HG03354 (cell line): ENCODE results near the gene DZIP1.

ENCODE experiments used
- ATAC-seq: cut with Tn5 transposase; IDR thresholded peaks from one replicate; pipeline ENCODE4 v1.9.1; 2021; ENCODE audit warnings: mild to moderate bottlenecking; ENCODE audit not compliant: unreplicated experiment, poor library complexity, severe bottlenecking

The DZIP1 gene

DNA sequence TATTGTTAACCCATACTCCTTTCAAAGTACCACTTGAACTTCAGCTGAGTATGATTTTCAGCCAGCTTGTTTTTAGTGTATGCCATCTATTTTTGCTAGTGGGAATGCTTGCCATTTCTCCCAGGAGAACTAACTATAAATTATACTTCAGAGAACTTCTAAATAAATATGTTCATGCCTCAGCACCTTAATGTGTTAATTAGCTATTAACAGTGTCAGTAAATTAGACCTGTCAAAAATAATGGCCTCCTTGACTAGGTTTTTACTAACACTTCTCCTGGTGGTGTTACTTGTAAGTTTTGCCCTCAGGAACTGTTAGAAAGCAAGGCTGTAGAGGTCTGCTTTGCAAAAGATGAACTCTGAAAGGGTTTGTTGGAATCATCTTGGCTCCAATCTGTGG is 87.5 kb downstream of the DZIP1 start:
- ATAC-seq: no peak

DNA sequence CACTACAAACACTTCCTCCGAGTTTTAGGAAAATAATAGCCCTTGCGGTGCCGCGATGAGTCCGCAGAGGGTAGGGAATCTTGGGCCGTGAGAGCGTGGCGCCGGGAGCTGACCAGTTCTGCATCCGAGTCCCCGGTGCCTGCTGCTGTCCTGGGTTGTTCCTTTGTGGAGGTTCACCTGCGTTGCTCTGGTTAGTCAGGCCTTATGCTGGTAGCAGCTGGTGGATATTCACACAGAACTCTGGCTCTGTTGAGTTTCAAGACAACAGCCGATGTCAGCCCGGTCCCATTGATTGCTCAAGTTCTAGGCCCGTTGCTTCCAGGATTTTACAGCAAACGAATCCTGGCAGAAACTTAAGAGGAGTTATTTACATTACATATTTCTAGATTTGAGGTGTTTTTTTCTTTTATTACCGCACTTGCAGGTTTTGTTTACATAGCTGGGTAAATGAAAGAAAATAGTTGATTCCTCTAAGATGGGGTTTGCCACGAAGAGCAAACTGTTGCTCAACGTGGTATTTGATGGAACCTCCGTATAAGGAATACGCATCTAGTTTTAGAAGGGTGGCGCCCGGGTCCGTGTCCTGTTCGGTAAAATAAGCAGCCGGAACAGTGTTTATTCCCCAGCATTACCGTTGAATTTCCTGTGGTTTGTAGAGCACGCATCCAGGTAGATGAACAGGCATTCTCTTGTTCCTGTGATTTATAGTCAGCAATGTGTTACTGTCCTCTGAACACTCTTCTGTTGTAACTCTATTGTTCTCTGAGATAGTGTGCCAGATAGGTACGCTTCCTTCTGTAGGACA is 90.7 kb downstream of the DZIP1 start:
- ATAC-seq: no peak

DNA sequence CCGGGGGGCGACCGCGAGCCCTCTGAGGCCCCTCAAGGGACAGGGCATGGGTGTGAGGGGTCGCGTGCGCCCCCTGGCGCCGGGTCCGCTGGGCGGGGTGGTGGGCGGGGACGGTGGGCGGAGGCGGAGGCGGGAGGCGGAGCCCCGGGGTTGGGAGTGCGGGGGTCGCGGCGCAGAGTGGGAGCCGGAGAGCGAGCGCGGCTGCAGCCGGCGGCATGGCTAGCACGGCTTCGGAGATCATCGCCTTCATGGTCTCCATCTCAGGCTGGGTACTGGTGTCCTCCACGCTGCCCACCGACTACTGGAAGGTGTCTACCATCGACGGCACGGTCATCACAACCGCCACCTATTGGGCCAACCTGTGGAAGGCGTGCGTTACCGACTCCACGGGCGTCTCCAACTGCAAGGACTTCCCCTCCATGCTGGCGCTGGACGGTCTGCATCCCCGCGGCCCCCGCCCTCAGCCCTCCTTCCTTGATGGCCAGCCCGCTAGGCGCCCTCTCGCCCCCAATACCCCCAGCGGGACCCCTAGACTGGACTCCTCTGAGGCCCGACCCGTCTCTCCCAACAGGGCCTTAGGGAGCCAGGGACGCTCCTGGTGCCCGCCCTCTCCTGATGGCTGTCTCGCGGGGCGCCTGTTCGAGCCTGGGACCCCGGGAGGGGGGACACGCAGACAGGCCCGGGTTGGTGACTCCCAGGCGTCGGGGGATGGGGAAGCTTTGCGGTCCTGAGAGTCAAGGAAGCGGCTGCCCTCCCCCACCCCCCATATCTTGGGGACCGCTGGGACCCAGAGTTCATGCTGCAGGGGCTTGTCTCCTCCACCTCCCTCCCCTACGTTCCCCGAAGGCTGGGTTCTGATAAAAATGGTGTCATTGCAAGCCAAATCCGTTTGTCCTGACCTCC is 91.7 kb downstream of the DZIP1 start, which contains the start of gene CLDN10:
Gene CLDN10, plus strand, starts transcription at position 182 of the 903 bp plus-strand sequence. Its CDS starts 34 bp downstream, at position 216.
- ATAC-seq: peak; percentile 63

DNA sequence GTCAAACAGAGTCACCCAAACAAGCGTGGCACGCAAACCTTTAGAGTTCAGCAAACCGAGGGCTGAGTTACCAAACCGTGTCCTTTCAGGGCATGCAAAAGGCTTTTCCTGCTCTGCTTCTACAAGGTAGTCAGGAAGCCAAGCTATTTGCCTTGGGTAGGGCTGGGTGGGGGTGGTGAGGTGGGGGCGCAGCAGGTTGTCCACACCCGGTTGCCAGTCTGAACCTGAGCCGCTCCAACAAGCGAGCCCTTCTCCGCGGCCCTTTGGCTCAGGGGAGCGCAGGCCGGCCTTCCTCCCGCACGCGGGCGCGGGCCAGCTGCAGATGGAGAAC is 92.3 kb downstream of the DZIP1 start:
- no peak for ATAC-seq

DNA sequence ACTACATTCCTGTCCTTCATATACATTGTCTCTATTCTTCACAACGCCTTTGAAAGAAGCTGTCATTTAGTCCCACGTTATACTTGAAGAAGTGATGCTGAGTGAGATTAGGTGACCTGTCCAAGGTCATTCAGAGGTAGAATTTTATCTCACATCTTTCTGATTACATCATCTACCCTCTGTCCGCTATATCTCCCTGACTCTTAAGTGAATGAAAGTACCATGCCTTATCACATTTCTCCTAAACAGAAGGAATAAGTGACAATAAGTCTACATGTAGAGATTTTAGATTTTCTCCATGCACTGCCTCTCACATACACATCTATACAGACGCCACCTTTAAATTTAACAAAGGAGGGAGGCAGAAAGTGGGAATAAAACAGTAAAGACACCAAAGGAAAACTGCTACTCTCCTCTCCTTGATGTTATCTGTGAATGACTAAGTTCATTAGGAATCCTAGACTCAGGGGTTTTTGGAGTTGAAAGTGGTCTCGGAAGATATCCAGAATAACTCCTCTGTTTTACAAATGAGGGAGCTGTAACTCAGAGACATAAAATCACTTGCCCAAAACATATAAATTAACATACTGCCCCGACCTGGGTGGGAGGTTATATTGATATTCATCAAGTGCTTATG is 96.9 kb downstream of the DZIP1 start:
- ATAC-seq: no peak

DNA sequence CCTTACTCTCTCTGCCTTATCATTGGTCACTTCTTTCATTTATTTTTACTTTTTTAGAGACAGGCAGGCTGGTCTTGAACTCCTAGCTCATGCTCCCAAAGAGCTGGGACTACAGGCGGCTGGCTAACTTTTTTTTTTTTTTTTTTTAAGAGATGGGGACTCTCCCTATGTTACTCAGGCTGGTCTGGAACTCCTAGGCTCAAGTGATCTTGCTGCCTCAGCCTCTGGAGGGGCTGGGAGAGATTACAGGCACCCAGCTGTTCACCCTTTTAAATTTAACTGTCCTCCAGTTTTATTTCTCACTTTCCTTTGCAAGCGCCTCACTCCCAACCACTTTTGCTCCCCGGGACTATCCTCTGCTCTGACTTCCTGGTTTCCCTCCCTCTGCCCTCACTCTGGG is 97.6 kb downstream of the DZIP1 start:
- ATAC-seq: no peak

DNA sequence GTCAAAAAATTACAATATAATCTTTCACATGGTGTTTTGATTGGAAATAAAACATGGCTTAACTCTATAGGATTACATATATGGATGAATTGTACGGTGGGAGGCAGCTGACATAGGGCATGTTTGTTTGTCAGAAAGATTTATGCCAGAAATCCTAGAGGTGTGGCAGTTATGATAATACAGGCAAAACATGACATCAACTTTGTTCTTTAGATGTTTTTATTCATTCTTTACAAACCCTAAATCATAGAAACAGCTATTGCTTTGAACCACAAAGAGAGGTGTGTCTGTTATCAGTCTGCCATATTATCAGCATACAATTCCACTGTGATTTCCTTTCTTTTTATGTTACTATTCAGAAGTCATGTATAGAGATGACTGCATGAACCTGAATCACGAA is 100.2 kb downstream of the DZIP1 start:
- ATAC-seq: no peak

DNA sequence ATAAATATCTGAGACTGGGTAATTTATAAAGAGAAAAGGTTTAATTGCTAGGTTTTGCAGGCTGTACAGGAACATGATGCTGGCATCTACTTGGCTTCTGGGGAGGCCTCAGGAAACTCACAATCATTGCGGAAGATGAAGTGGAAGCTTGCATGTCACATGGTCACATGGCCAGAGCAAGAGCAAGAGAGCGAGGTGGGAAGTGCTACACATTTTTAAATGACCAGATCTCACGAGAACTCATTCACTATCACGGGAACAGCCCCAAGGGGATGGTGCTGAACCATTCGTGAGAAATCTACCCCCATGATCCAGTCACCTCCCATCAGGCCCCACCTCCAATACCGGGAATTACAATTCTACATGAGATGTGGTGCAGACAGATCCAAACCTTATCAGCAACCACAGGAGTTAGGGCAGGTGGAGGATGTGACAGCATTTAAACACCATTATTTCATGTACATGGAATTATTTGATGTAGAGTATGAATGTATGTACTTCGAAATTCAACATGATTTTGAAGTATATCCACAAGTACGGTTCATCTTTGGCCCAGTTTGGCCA is 102.5 kb downstream of the DZIP1 start:
- no peak for ATAC-seq

DNA sequence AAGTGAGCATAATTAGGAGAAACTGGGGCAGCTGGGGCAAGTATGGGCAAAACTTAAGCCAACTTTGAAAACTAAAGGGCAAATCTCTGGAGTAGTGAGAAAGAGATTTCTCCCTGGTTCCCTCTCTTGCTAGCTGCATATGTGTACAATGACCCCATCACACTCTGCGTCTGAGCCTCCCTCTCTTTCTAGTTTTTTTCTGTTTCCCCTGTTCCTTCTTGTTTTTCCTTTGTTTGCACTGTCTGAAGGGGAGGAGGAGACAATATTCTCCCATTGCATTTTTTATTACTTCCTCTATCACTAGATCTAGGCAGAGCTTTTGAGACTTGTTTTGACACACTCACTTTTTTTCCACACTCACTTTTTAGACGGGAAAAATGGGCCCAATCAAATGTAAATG is 103.2 kb downstream of the DZIP1 start:
- no peak for ATAC-seq

DNA sequence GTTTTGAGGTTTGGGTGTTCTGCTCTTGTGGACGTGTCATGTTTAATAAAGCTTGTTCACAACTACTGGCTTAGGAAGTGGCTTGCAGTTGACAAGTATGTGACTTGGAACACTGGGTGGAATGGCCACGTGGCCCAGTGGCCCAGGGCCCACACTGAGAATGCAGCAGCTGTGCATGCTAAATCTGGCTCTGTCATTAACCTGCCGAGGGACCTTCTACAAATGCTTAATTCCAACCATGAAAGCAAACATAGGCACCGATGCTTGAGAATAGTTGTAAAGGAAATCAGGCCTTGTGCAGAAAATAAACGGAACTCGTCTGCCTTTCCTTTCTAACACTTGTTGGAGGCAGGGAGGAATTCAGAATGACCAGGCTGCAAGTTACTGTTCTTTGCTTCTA is 103.6 kb downstream of the DZIP1 start:
- no peak for ATAC-seq

DNA sequence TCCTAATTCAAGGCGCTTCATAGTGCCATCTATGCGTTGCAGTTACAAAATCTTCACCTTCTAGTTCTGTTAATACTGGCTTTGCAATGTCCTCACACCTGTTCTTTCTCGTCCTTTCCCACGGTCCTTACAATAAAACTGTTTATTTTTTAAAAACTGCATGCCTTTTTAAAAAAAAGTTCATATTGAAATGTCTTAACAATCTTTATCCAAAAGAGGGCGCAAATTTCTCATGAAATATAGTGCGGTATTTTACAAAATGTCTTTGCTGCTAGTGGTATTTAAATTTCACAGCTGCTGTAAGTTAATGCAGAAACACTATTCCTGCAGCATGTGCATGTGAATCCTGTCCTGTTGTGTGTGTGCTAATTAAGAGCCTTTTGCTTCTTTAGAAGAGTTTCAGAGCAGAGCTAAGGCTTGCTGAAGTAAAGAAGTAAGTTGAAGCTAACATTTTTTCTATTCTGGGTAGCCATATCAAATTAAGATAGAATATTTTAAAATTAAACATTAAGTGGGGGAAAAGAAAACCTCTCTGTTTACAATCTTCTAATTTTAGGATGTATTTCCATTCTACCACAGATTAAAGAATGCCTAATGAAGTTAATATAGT is 107.8 kb downstream of the DZIP1 start:
- ATAC-seq: peak; percentile 37

DNA sequence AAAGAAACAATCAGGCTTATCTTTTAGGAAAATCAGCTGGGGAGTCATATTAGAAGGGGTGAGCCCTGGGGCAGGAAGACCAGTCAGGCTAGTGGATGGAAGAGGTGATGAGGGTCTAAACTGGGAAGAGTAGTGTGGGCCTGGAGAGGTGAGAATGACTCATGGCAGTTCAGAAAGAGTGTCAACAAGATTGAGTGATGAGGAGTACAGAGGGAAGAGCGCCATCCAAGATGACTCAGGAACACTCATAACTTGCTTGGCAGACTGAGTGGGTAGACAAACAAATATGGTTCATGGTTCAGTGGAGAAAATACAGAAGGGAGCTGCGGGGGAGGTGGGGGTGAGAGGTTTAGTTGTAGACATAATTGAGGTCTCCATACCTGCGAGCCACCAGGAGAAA is 109.3 kb downstream of the DZIP1 start:
- ATAC-seq: no peak

DNA sequence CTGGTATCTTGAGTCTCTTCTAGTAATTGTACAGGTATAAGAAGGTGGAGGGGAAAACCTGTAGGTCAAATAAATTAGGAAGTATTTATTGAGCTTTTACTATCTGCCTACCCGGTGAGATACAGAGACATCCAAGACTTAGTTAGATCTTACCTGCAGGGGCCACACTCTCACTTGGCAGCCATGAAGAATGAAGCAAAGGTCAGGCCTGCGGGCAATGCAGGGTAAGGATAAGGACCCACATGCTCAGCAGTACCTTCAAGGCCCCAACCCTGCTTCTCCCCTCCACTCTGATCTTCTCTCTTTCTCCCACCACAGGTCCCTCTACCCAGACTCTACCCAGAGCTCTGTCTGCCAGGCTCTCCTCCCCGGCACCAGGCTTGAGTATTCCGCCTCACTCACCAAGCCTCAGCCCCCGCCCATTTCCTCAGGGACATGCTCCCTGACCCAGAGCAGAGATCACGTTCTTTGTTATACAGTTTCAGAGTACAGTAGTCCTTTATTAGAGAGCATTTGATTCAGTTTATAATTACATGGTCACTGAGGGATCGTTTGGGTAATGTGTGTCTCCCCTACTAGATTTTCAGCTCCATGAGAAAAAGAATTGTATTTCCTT is 110.9 kb downstream of the DZIP1 start:
- no peak for ATAC-seq

DNA sequence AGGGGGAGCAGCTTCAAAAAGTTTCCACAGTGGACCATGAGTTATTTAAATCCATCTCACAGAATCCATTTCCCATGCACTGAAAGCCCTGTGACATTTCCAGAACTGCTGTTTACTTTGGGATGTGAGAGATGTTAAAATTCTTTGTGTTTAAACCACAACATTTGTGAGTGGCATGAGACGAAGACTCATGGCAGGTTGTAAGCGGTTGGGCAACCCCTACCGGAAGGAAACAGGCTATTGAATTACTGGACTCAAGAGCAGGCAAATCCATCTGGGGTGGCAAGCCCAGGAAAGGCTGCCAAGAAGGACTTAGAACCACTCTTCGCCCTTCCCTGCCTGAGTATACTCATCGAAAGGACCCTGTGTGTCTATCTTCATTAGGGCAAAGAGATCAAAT is 114.3 kb downstream of the DZIP1 start:
- ATAC-seq: no peak
